ENCODE data around the gene SIRT5.

Gene SIRT5

DNA sequence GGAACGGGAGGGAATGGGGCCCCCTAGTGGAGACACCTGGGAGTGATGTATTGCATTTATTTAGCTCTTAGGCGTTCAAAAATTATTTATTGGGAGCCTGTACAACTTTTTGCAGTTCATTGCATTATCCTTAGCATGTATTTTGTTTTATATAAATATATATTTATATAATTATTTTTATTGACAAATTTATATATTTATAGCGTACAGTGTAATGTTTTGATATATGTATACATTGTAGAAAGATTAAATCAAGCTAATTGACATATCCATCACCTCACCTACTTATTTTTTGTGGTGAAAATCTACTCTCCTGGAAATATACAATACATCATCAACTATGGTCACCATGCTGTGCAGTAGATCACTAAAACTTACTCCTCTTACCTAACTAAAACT, 975 bp downstream of the SIRT5 start:
- no peaks in the 10 kb centered on the region for H3K27me3 ChIP-seq (ENCODE audit: control insufficient read depth, insufficient read depth, low read length)
- no peaks in the 10 kb centered on the region for H3K36me3 ChIP-seq (ENCODE audit: control insufficient read depth, insufficient read depth, low read length)
- peaks cover 5% of the 10 kb centered on the region for H3K4me1 ChIP-seq (ENCODE audit: control insufficient read depth, insufficient read depth, low read length)
- peak overlapping the region; percentile 86 for H3K9ac ChIP-seq (ENCODE audit: low read length)
- peak overlapping the region; percentile 96 for H3K27ac ChIP-seq (ENCODE audit: low read depth, low read length)
- H3K4me3 ChIP-seq (ENCODE audit: low read length): peak overlapping the region; percentile 78

DNA sequence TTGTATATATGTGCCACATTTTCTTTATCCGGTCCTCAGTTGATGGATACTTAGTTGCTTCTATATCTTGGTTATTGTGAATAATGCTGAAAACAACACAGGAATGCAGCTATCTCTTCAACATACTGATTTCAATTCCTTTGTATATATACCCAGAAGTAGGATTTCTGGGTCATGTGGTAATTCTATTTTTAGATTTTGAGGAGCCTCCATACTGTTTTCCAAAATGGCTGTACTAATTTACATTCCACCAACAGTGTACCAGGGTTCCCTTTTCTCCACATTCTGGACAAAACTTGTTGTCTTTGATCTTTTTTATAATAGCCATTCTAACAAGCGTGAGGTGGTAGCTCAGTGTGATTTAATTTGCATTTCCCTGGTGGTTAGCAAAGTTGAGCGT, 1.6 kb downstream of the SIRT5 start:
- H3K27me3 ChIP-seq (ENCODE audit: control insufficient read depth, insufficient read depth, low read length): no peaks in the 10 kb centered on the region
- H3K27ac ChIP-seq (ENCODE audit: low read depth, low read length): no peak overlapping the region
- H3K9ac ChIP-seq (ENCODE audit: low read length): no peak overlapping the region
- H3K4me1 ChIP-seq (ENCODE audit: control insufficient read depth, insufficient read depth, low read length): peaks cover 5% of the 10 kb centered on the region
- H3K4me3 ChIP-seq (ENCODE audit: low read length): no peak overlapping the region
- no peaks in the 10 kb centered on the region for H3K36me3 ChIP-seq (ENCODE audit: control insufficient read depth, insufficient read depth, low read length)

- Histone ChIP-seq H3K36me3 (ENCODE audit: control insufficient read depth, insufficient read depth, low read length) (no peaks in the 10 kb centered on the region), H3K27me3 (ENCODE audit: control insufficient read depth, insufficient read depth, low read length) (no peaks in the 10 kb centered on the region), H3K4me3 (ENCODE audit: low read length) (no peak overlapping the region), H3K27ac (ENCODE audit: low read depth, low read length) (no peak overlapping the region), H3K9ac (ENCODE audit: low read length) (no peak overlapping the region), H3K4me1 (ENCODE audit: control insufficient read depth, insufficient read depth, low read length) (peaks cover 5% of the 10 kb centered on the region)
These were observed 3.5 kb downstream of the SIRT5 start for GRCh38 chr6:13577926-13578325.

- no peak overlapping the region for H3K4me3 ChIP-seq (ENCODE audit: low read length)
- H3K36me3 ChIP-seq (ENCODE audit: control insufficient read depth, insufficient read depth, low read length): no peaks in the 10 kb centered on the region
- no peak overlapping the region for H3K9ac ChIP-seq (ENCODE audit: low read length)
- no peak overlapping the region for H3K27ac ChIP-seq (ENCODE audit: low read depth, low read length)
- no peaks in the 10 kb centered on the region for H3K4me1 ChIP-seq (ENCODE audit: control insufficient read depth, insufficient read depth, low read length)
- no peaks in the 10 kb centered on the region for H3K27me3 ChIP-seq (ENCODE audit: control insufficient read depth, insufficient read depth, low read length)
These were observed 5.5 kb downstream of the SIRT5 start for GRCh38 chr6:13579911-13580310.

DNA sequence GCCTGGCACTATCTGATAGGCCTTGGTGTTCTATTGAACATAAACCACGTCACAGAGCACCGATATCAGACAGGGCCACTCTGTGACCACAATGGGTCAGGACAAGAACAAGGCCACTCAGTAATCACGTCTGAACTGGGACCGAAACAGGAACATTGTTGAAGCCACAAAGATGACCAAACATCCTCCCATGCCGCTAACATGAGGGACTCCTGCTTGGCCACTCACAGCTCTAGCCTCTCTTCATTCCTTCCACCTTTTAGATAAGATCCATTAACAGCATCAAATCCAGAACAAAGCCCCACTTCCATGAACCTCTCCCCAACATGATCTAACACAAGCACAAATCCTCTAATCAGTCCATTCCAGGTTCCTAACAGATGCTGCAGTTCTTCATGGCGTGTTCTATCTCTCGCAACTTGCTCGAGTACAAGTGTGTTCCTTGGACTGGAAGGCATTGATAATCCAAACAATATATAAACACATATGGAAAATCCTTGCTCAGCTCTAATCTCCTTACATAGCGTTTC, 7.4 kb downstream of the SIRT5 start:
- H3K9ac ChIP-seq (ENCODE audit: low read length): no peak overlapping the region
- H3K36me3 ChIP-seq (ENCODE audit: control insufficient read depth, insufficient read depth, low read length): peaks cover 2% of the 10 kb centered on the region
- H3K27ac ChIP-seq (ENCODE audit: low read depth, low read length): no peak overlapping the region
- no peak overlapping the region for H3K4me3 ChIP-seq (ENCODE audit: low read length)
- H3K4me1 ChIP-seq (ENCODE audit: control insufficient read depth, insufficient read depth, low read length): no peaks in the 10 kb centered on the region
- H3K27me3 ChIP-seq (ENCODE audit: control insufficient read depth, insufficient read depth, low read length): no peaks in the 10 kb centered on the region

- peaks cover 12% of the 10 kb centered on the region for H3K36me3 ChIP-seq (ENCODE audit: control insufficient read depth, insufficient read depth, low read length)
- H3K27ac ChIP-seq (ENCODE audit: low read depth, low read length): no peak overlapping the region
- no peaks in the 10 kb centered on the region for H3K27me3 ChIP-seq (ENCODE audit: control insufficient read depth, insufficient read depth, low read length)
- H3K4me3 ChIP-seq (ENCODE audit: low read length): no peak overlapping the region
- H3K9ac ChIP-seq (ENCODE audit: low read length): no peak overlapping the region
- H3K4me1 ChIP-seq (ENCODE audit: control insufficient read depth, insufficient read depth, low read length): no peaks in the 10 kb centered on the region
These were observed 12.5 kb downstream of the SIRT5 start for GRCh38 chr6:13586603-13587542.

GRCh38 chr6:13589801-13590200, 15.4 kb downstream of the SIRT5 start:
- no peaks in the 10 kb centered on the region for H3K27me3 ChIP-seq (ENCODE audit: control insufficient read depth, insufficient read depth, low read length)
- no peak overlapping the region for H3K4me3 ChIP-seq (ENCODE audit: low read length)
- no peak overlapping the region for H3K27ac ChIP-seq (ENCODE audit: low read depth, low read length)
- no peaks in the 10 kb centered on the region for H3K4me1 ChIP-seq (ENCODE audit: control insufficient read depth, insufficient read depth, low read length)
- no peak overlapping the region for H3K9ac ChIP-seq (ENCODE audit: low read length)
- H3K36me3 ChIP-seq (ENCODE audit: control insufficient read depth, insufficient read depth, low read length): peaks cover 19% of the 10 kb centered on the region

GRCh38 chr6:13590574-13591153, 16.3 kb downstream of the SIRT5 start:
- Histone ChIP-seq H3K9ac (ENCODE audit: low read length) (no peak overlapping the region), H3K36me3 (ENCODE audit: control insufficient read depth, insufficient read depth, low read length) (peaks cover 19% of the 10 kb centered on the region), H3K27me3 (ENCODE audit: control insufficient read depth, insufficient read depth, low read length) (no peaks in the 10 kb centered on the region), H3K27ac (ENCODE audit: low read depth, low read length) (no peak overlapping the region), H3K4me3 (ENCODE audit: low read length) (no peak overlapping the region), H3K4me1 (ENCODE audit: control insufficient read depth, insufficient read depth, low read length) (no peaks in the 10 kb centered on the region)

- no peak overlapping the region for H3K27ac ChIP-seq (ENCODE audit: low read depth, low read length)
- peaks cover 19% of the 10 kb centered on the region for H3K36me3 ChIP-seq (ENCODE audit: control insufficient read depth, insufficient read depth, low read length)
- no peaks in the 10 kb centered on the region for H3K27me3 ChIP-seq (ENCODE audit: control insufficient read depth, insufficient read depth, low read length)
- no peak overlapping the region for H3K9ac ChIP-seq (ENCODE audit: low read length)
- H3K4me3 ChIP-seq (ENCODE audit: low read length): no peak overlapping the region
- H3K4me1 ChIP-seq (ENCODE audit: control insufficient read depth, insufficient read depth, low read length): no peaks in the 10 kb centered on the region
These were observed 17.0 kb downstream of the SIRT5 start for GRCh38 chr6:13591205-13591921.

- Histone ChIP-seq H3K27ac (ENCODE audit: low read depth, low read length) (no peak overlapping the region), H3K4me3 (ENCODE audit: low read length) (no peak overlapping the region), H3K27me3 (ENCODE audit: control insufficient read depth, insufficient read depth, low read length) (no peaks in the 10 kb centered on the region), H3K9ac (ENCODE audit: low read length) (no peak overlapping the region), H3K36me3 (ENCODE audit: control insufficient read depth, insufficient read depth, low read length) (peaks cover 7% of the 10 kb centered on the region), H3K4me1 (ENCODE audit: control insufficient read depth, insufficient read depth, low read length) (no peaks in the 10 kb centered on the region)
These were observed 18.7 kb downstream of the SIRT5 start for GRCh38 chr6:13593103-13593502.

DNA sequence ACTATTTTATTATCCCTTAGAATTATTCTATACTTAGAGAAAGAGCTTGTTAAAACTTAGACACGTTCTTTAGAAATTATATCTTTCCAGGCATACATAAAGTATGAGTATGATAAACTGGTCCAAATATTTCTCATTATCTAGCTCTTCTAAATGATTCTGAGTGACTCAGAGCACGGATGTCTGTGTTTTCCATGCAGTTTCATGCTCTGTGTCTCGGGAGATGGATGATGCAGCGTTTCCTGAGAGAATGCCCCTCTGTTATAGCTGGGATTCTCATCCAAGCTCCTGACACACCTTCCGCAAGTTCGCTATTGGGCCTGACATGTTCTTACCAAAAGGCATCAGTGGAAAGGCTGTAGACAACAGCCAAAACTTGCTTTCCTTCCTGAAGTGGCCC, 19.3 kb downstream of the SIRT5 start:
- Histone ChIP-seq H3K36me3 (ENCODE audit: control insufficient read depth, insufficient read depth, low read length) (peaks cover 7% of the 10 kb centered on the region), H3K4me3 (ENCODE audit: low read length) (no peak overlapping the region)

GRCh38 chr6:13597073-13597472, 22.7 kb downstream of the SIRT5 start:
- Histone ChIP-seq H3K4me1 (ENCODE audit: control insufficient read depth, insufficient read depth, low read length) (no peaks in the 10 kb centered on the region), H3K4me3 (ENCODE audit: low read length) (no peak overlapping the region), H3K27ac (ENCODE audit: low read depth, low read length) (no peak overlapping the region), H3K36me3 (ENCODE audit: control insufficient read depth, insufficient read depth, low read length) (peaks cover 12% of the 10 kb centered on the region), H3K9ac (ENCODE audit: low read length) (no peak overlapping the region), H3K27me3 (ENCODE audit: control insufficient read depth, insufficient read depth, low read length) (no peaks in the 10 kb centered on the region)

More for the DNA sequence above, 19.3 kb downstream of the SIRT5 start:
- no peak overlapping the region for H3K9ac ChIP-seq (ENCODE audit: low read length)
- no peaks in the 10 kb centered on the region for H3K27me3 ChIP-seq (ENCODE audit: control insufficient read depth, insufficient read depth, low read length)
- H3K27ac ChIP-seq (ENCODE audit: low read depth, low read length): no peak overlapping the region
- H3K4me1 ChIP-seq (ENCODE audit: control insufficient read depth, insufficient read depth, low read length): no peaks in the 10 kb centered on the region

Measured in rectal smooth muscle tissue (tissue), 1 donor.